ENCODE data around the gene MRPL43.
"Not testable (repeated sequence)": the region's sequence is repeated elsewhere in the genome, so short reads cannot be mapped to it uniquely, and the experiment has no call there.

The MRPL43 gene

GRCh38 chr10:100986952-100987684, at the start of gene MRPL43, which contains the start of gene TWNK:
MRPL43 (minus strand) TSS chr10:100987497; CDS start chr10:100987443, 54 bp downstream.
TWNK (plus strand) TSS chr10:100987543; CDS start chr10:100988211, 668 bp downstream.
- Histone ChIP-seq H3K27ac (peak within 1 kb of the TSS; percentile 56 to 93 (median 80)), H3K4me3 (peak within 1 kb of the TSS; percentile 68 to 99 (median 77))

- Histone ChIP-seq H3K27ac (no peak overlapping the region), H3K4me3 (no peak overlapping the region)
Observed at GRCh38 chr10:101036726-101037125, 49.4 kb upstream of the MRPL43 start.

- H3K27ac ChIP-seq: peak overlapping the region in 2 of 21 experiments; percentile 13 to 33
- no peak overlapping the region for H3K4me3 ChIP-seq
Observed at GRCh38 chr10:101035916-101036702, 48.8 kb upstream of the MRPL43 start.

- H3K27ac ChIP-seq: peak overlapping the region in 2 of 21 experiments; percentile 13 to 33
- H3K4me3 ChIP-seq: no peak overlapping the region
Observed at GRCh38 chr10:101035314-101035713, 48.0 kb upstream of the MRPL43 start.

- H3K27ac ChIP-seq, H3K4me3 ChIP-seq: not testable (repeated sequence)
Observed at GRCh38 chr10:101034404-101034803, 47.1 kb upstream of the MRPL43 start.

GRCh38 chr10:101033276-101033675, 46.0 kb upstream of the MRPL43 start:
- H3K27ac ChIP-seq: peak overlapping the region in 18 of 21 experiments; percentile 88 to 100 (median 96)
- H3K4me3 ChIP-seq: peak overlapping the region in 6 of 7 experiments; percentile 47 to 90 (median 70)

GRCh38 chr10:101032637-101033224, 45.4 kb upstream of the MRPL43 start:
- Histone ChIP-seq H3K27ac (peak overlapping the region; percentile 70 to 100 (median 96)), H3K4me3 (peak overlapping the region; percentile 47 to 90 (median 70))

GRCh38 chr10:101031796-101032636, 44.7 kb upstream of the MRPL43 start:
- peak overlapping the region; percentile 70 to 100 (median 96) for H3K27ac ChIP-seq
- peak overlapping the region; percentile 47 to 90 (median 70) for H3K4me3 ChIP-seq

GRCh38 chr10:101031128-101031795, 44.0 kb upstream of the MRPL43 start, which contains the start of the genes PDZD7 and SFXN3:
PDZD7 (minus strand) TSS chr10:101031129; CDS start chr10:101030219, 910 bp downstream.
SFXN3 (plus strand) TSS chr10:101031234; CDS start chr10:101034695, 3,461 bp downstream.
- Histone ChIP-seq H3K27ac (peak within 1 kb of the TSS; percentile 70 to 100 (median 96)), H3K4me3 (peak within 1 kb of the TSS; percentile 47 to 90 (median 70))

GRCh38 chr10:101030496-101031127, 43.3 kb upstream of the MRPL43 start:
- Histone ChIP-seq H3K27ac (peak overlapping the region in 16 of 21 experiments; percentile 88 to 100 (median 97)), H3K4me3 (peak overlapping the region; percentile 47 to 90 (median 70))

GRCh38 chr10:101029520-101030295, 42.4 kb upstream of the MRPL43 start:
- H3K4me3 ChIP-seq: no peak overlapping the region
- no peak overlapping the region for H3K27ac ChIP-seq

- Histone ChIP-seq H3K27ac (no peak overlapping the region), H3K4me3 (no peak overlapping the region)
Observed at GRCh38 chr10:101028446-101029337, 41.4 kb upstream of the MRPL43 start.

GRCh38 chr10:101027106-101027720, 39.9 kb upstream of the MRPL43 start:
- H3K27ac ChIP-seq: no peak overlapping the region
- H3K4me3 ChIP-seq: no peak overlapping the region

GRCh38 chr10:101022967-101023705, 35.8 kb upstream of the MRPL43 start:
- Histone ChIP-seq H3K4me3 (no peak overlapping the region), H3K27ac (no peak overlapping the region)

GRCh38 chr10:101021692-101022251, 34.5 kb upstream of the MRPL43 start:
- H3K27ac ChIP-seq: no peak overlapping the region
- H3K4me3 ChIP-seq: no peak overlapping the region
